Gastroesophageal sphincter (tissue), 4 donors: ENCODE results near the gene ROR1. TPM values are rescaled to one million over a fixed set of nuclear protein-coding genes. Genes with fewer than 3 reads are reported as not detected.

Experiments used
- ATAC-seq: fragments of 150-250 bp; one replicate; pipeline ENCODE4 v1.9.1; 2016; ENCODE audit warnings: mild to moderate bottlenecking, moderate library complexity
- H3K27ac ChIP-seq, 4 donors: fragments of 200-600 bp; sonication (generic) in 3 of 4; 1 replicate in 3 of 4; 2 replicates in 1 of 4; pipeline ENCODE4 v1.5.1; 2016 to 2019
- H3K27me3 ChIP-seq: fragments of 200-600 bp; sonication (generic); one replicate; pipeline ENCODE4 v1.5.1; 2019
- H3K36me3 ChIP-seq, 2 donors: fragments of 200-600 bp; sonication (generic); one replicate each; pipeline ENCODE4 v1.5.1; 2019; ENCODE audit warnings: control low read depth in 1 of 2
- H3K4me1 ChIP-seq, 3 donors: fragments of 200-600 bp; sonication (generic); 1 replicate in 2 of 3; 2 replicates in 1 of 3; pipeline ENCODE4 v1.5.1; 2016 to 2019; ENCODE audit warnings: control low read depth in 2 of 3
- H3K4me3 ChIP-seq, 2 donors: fragments of 200-600 bp; sonication (generic); one replicate each; pipeline ENCODE4 v1.5.1; 2019; ENCODE audit warnings: mild to moderate bottlenecking in 1 of 2, moderate library complexity in 1 of 2
- H3K9me3 ChIP-seq, 3 donors: fragments of 200-600 bp; sonication (generic); one replicate each; pipeline ENCODE4 v1.5.1; 2017 to 2019; ENCODE audit warnings: control low read depth in 2 of 3
- CTCF ChIP-seq, 4 experiments: fragments of 200-600 bp in 2 of 4; fragments of 450-650 bp in 2 of 4; sonication (generic) in 1 of 4; IDR thresholded peaks; one replicate each; pipeline ENCODE4 v1.5.1; 2017 to 2019; ENCODE audit warnings: antibody characterized with exemption in 4 of 4, mild to moderate bottlenecking in 2 of 4, moderate library complexity in 2 of 4
- EP300 ChIP-seq: sonication (generic); formaldehyde crosslinking; IDR thresholded peaks from one replicate; pipeline ENCODE4 v1.6.1; 2017; ENCODE audit warnings: antibody characterized with exemption, mild to moderate bottlenecking
- POLR2A ChIP-seq, 2 donors: fragments of 450-650 bp; IDR thresholded peaks; one replicate each; pipeline ENCODE4 v1.6.1; 2017; ENCODE audit warnings: antibody characterized with exemption in 2 of 2, mild to moderate bottlenecking in 2 of 2, moderate library complexity in 1 of 2
- POLR2AphosphoS5 ChIP-seq: sonication (generic); formaldehyde crosslinking; IDR thresholded peaks from one replicate; pipeline ENCODE4 v1.6.1; 2017; ENCODE audit warnings: antibody characterized with exemption
- WGBS, 2 donors: methylation state at CpG; one replicate each; pipeline ENCODE4 v1.1.5; 2018; ENCODE audit warnings: low coverage in 1 of 2; 5-methylcytosine and 5-hydroxymethylcytosine counted together
- total RNA-seq, 4 donors: library from RNA; depleted of rRNA; stranded (reverse); fragments of >200 nt; gene quantifications; one replicate each; pipeline ENCODE4 v1.1.0, GENCODE V29; 2016

ROR1 gene
- total RNA-seq, 4 donors from 2014 or later, result 5.0 to 38.0 (median 8.3) TPM

- no peak overlapping the region for H3K27ac ChIP-seq
- TF ChIP-seq POLR2A (IDR thresholded peaks at IDR 0.05), result no peak
- no peak for TF ChIP-seq CTCF (IDR thresholded peaks at IDR 0.05)
- no peak for TF ChIP-seq POLR2AphosphoS5
- TF ChIP-seq EP300, result no peak
- H3K27me3 ChIP-seq, result no peaks in the 10 kb centered on the region
Measured at GRCh38 chr1:64179588-64179987, 405.8 kb downstream of the ROR1 start.

GRCh38 chr1:64182207-64182606, 408.4 kb downstream of the ROR1 start:
- TF ChIP-seq EP300 (no peak), POLR2A (IDR thresholded peaks at IDR 0.05) (no peak), CTCF (IDR thresholded peaks at IDR 0.05) (no peak), POLR2AphosphoS5 (no peak)
- Histone ChIP-seq H3K27ac (no peak overlapping the region), H3K9me3 (no peaks in the 10 kb centered on the region), H3K4me3 (no peak overlapping the region), H3K4me1 (peaks cover 0 to 11% (median 0%) of the 10 kb centered on the region in 3 donors), H3K36me3 (peaks cover 0 to 14% of the 10 kb centered on the region in 2 donors), H3K27me3 (no peaks in the 10 kb centered on the region)
- ATAC-seq, result no peak
- 89 to 90% methylated on average over 2 of the region's 2 CpGs for WGBS, 2 donors

More at GRCh38 chr1:64179588-64179987, 405.8 kb downstream of the ROR1 start:
- 76 to 84% methylated on average over 3 to 4 of the region's 4 CpGs for WGBS, 2 donors
- ATAC-seq, result no peak
- Histone ChIP-seq H3K36me3 (peaks cover 0 to 14% of the 10 kb centered on the region in 2 donors), H3K9me3 (no peaks in the 10 kb centered on the region), H3K4me3 (no peak overlapping the region), H3K4me1 (peaks cover 0 to 11% (median 0%) of the 10 kb centered on the region in 3 donors)

- TF ChIP-seq CTCF (IDR thresholded peaks at IDR 0.05) (no peak), POLR2AphosphoS5 (no peak), EP300 (no peak), POLR2A (IDR thresholded peaks at IDR 0.05) (no peak)
- 41 to 48% methylated on average over 3 of the region's 5 CpGs for WGBS, 2 donors
- no peaks in the 10 kb centered on the region for H3K9me3 ChIP-seq
- peaks cover 0 to 1% of the 10 kb centered on the region in 2 donors for H3K36me3 ChIP-seq
- ATAC-seq, result peak; percentile 65
- H3K27me3 ChIP-seq, result no peaks in the 10 kb centered on the region
- H3K4me3 ChIP-seq, result no peak overlapping the region
- no peak overlapping the region for H3K27ac ChIP-seq
- H3K4me1 ChIP-seq, result peaks cover 0 to 11% (median 0%) of the 10 kb centered on the region in 3 donors
Measured at GRCh38 chr1:64183395-64184002, 409.7 kb downstream of the ROR1 start.

- Histone ChIP-seq H3K4me3 (no peak overlapping the region), H3K9me3 (no peaks in the 10 kb centered on the region), H3K36me3 (no peaks in the 10 kb centered on the region), H3K27me3 (no peaks in the 10 kb centered on the region), H3K27ac (no peak overlapping the region), H3K4me1 (peaks cover 0 to 11% (median 0%) of the 10 kb centered on the region in 3 donors)
- WGBS, 2 donors, result 57 to 70% methylated on average over 3 to 5 of the region's 5 CpGs
- TF ChIP-seq CTCF (IDR thresholded peaks at IDR 0.05), result no peak
- no peak for TF ChIP-seq POLR2AphosphoS5
- no peak for TF ChIP-seq POLR2A (IDR thresholded peaks at IDR 0.05)
- no peak for TF ChIP-seq EP300
- ATAC-seq, result no peak
Measured at GRCh38 chr1:64184003-64184440, 410.2 kb downstream of the ROR1 start.
